HCT116 (cell line): ENCODE measurements around the gene ELP6. TPM values are rescaled to one million over a fixed set of nuclear protein-coding genes. Genes with fewer than 3 reads are reported as not detected.

Source experiments
- ATAC-seq: fragments of 200-7000 bp; cut with Tn5 transposase; 2 replicates; pipeline ENCODE4 v1.9.1; 2020; ENCODE audit warnings: mild to moderate bottlenecking, moderate library complexity
- BruUV-seq: library from RNA; stranded (reverse); fragments of 400-500 nt; replicated peaks from 2 replicates; lab custom pipeline; 2021; lab: Mats Ljungman, UMichigan
- CTCF ChIA-PET: fragments of 300-600 bp; sonication (Branson Sonifier 250); formaldehyde crosslinking; loops from one replicate; lab custom pipeline; 2021; ENCODE audit warnings: antibody characterized with exemption; lab: Charles Lee
- POLR2A ChIA-PET: fragments of 300-600, 350-600 bp; sonication (Branson Sonifier 250); formaldehyde crosslinking; loops from one replicate; lab custom pipeline; 2021; ENCODE audit warnings: antibody characterized with exemption; lab: Charles Lee
- RAD21 ChIA-PET, 2 experiments: fragments of 300-600 bp; sonication (Branson Sonifier 250); formaldehyde crosslinking; loops; one replicate each; lab custom pipeline; 2023; ENCODE audit warnings: low total read pairs in 2 of 2; ENCODE audit not compliant: uncharacterized antibody in 2 of 2, unreplicated experiment in 2 of 2, low non-redundant PET in 1 of 2; lab: Charles Lee
- DNase-seq: peaks from one replicate; pipeline ENCODE4 v3.0.0-alpha.2; 2010; ENCODE audit warnings: low read depth, low spot score
- H2AFZ ChIP-seq: fragments of 200-600 bp; shearing (Covaris generic), sonication (generic); 2 replicates; pipeline ENCODE4 v1.6.1; 2017; ENCODE audit warnings: low read depth, mixed run types, mixed read lengths, antibody characterized with exemption, low read length; ENCODE audit not compliant: poor library complexity, severe bottlenecking
- H3K27ac ChIP-seq: 2 replicates; pipeline ENCODE4 v1.5.1; 2012; ENCODE audit warnings: low read depth, low read length
- H3K27me3 ChIP-seq: fragments of 200-600 bp; sonication (generic); 2 replicates; pipeline ENCODE4 v1.6.1; 2016; ENCODE audit warnings: mixed run types, low read length, mixed read lengths; ENCODE audit not compliant: insufficient read depth
- H3K36me3 ChIP-seq, 2 experiments: fragments of 200-500 bp in 1 of 2; fragments of 200-600 bp in 1 of 2; sonication (Bioruptor generic) in 1 of 2; sonication (generic) in 1 of 2; 2 replicates each; pipeline versions ENCODE4 v1.5.1 to v1.6.1; 2014 to 2016; ENCODE audit warnings: low read length in 2 of 2, inconsistent platforms in 1 of 2, mixed read lengths in 1 of 2, mixed run types in 1 of 2; ENCODE audit not compliant: insufficient read depth in 2 of 2, control insufficient read depth in 1 of 2
- H3K4me1 ChIP-seq, 2 experiments: fragments of 200-600 bp in 1 of 2; sonication (generic) in 1 of 2; 2 replicates each; pipeline versions ENCODE4 v1.5.1 to v1.6.1; 2012 to 2017; ENCODE audit warnings: low read length in 2 of 2, inconsistent platforms in 1 of 2, mild to moderate bottlenecking in 1 of 2, mixed read lengths in 1 of 2, mixed run types in 1 of 2, moderate library complexity in 1 of 2; ENCODE audit not compliant: insufficient read depth in 2 of 2, control insufficient read depth in 1 of 2
- H3K4me2 ChIP-seq: fragments of 200-600 bp; sonication (generic); 2 replicates; pipeline ENCODE4 v1.6.1; 2017; ENCODE audit warnings: mixed run types, low read length, mixed read lengths
- H3K4me3 ChIP-seq, 2 experiments: fragments of 200-600 bp in 1 of 2; sonication (generic) in 1 of 2; replicated peaks in 1 of 2; 2 replicates each; pipeline ENCODE4 v1.5.1; 2011 to 2016; ENCODE audit warnings: low read length in 2 of 2, control low read depth in 1 of 2, low read depth in 1 of 2, mild to moderate bottlenecking in 1 of 2, mixed read lengths in 1 of 2, mixed run types in 1 of 2
- H3K79me2 ChIP-seq: fragments of 200-600 bp; sonication (generic); 2 replicates; pipeline ENCODE4 v1.6.1; 2017; ENCODE audit warnings: mild to moderate bottlenecking, mixed run types, low read length, moderate library complexity, mixed read lengths; ENCODE audit not compliant: insufficient read depth
- H3K9ac ChIP-seq: fragments of 200-600 bp; sonication (generic); 2 replicates; pipeline ENCODE4 v1.6.1; 2016; ENCODE audit warnings: low read length, mixed read lengths
- H3K9me2 ChIP-seq: fragments of 200-600 bp; sonication (generic), shearing (Covaris generic); 2 replicates; pipeline ENCODE4 v1.6.1; 2017; ENCODE audit warnings: mixed run types, mild to moderate bottlenecking, moderate library complexity; ENCODE audit not compliant: insufficient read depth
- H3K9me3 ChIP-seq, 2 experiments: fragments of 200-500 bp in 1 of 2; fragments of 200-600 bp in 1 of 2; sonication (Bioruptor generic) in 1 of 2; sonication (generic) in 1 of 2; 2 replicates each; pipeline ENCODE4 v1.6.1; 2014 to 2017; ENCODE audit warnings: low read length in 2 of 2, mixed read lengths in 2 of 2, inconsistent platforms in 1 of 2, low read depth in 1 of 2, mild to moderate bottlenecking in 1 of 2, mixed run types in 1 of 2, moderate library complexity in 1 of 2; ENCODE audit not compliant: control insufficient read depth in 1 of 2, insufficient read depth in 1 of 2
- H4K20me1 ChIP-seq: fragments of 200-600 bp; sonication (generic), shearing (Covaris generic); 2 replicates; pipeline ENCODE4 v1.6.1; 2017; ENCODE audit warnings: mixed run types, mild to moderate bottlenecking, moderate library complexity; ENCODE audit not compliant: insufficient read depth
- CBX3 ChIP-seq: IDR thresholded peaks from 2 replicates; pipeline ENCODE4 v1.6.1; 2012; ENCODE audit warnings: low read depth
- CEBPB ChIP-seq: IDR thresholded peaks from 2 replicates; pipeline ENCODE4 v1.6.1; 2012; ENCODE audit warnings: low read depth
- EGR1 ChIP-seq: IDR thresholded peaks from 2 replicates; pipeline ENCODE4 v1.6.1; 2012; ENCODE audit warnings: low read depth
- ELF1 ChIP-seq: IDR thresholded peaks from 2 replicates; pipeline ENCODE4 v1.6.1; 2012; ENCODE audit warnings: low read depth, borderline replicate concordance
- EZH2 ChIP-seq: fragments of 200-600 bp; sonication (generic); IDR thresholded peaks from 2 replicates; pipeline ENCODE4 v1.6.1; 2017; ENCODE audit warnings: antibody characterized with exemption, mixed run types
- EZH2phosphoT487 ChIP-seq: fragments of 200-600 bp; IDR thresholded peaks from 2 replicates; pipeline ENCODE4 v1.6.1; 2018; ENCODE audit warnings: antibody characterized with exemption, borderline replicate concordance
- FOSL1 ChIP-seq: IDR thresholded peaks from 2 replicates; pipeline ENCODE4 v1.6.1; 2012; ENCODE audit warnings: low read depth
- POLR2A ChIP-seq: IDR thresholded peaks from 2 replicates; pipeline ENCODE4 v1.7.0; 2011; ENCODE audit warnings: borderline replicate concordance; ENCODE audit not compliant: insufficient read depth, insufficient read length; ENCODE audit errors: extremely low read depth
- REST ChIP-seq: IDR thresholded peaks from 2 replicates; pipeline ENCODE4 v1.6.1; 2012; ENCODE audit warnings: low read depth
- SIN3A ChIP-seq: IDR thresholded peaks from 2 replicates; pipeline ENCODE4 v1.6.1; 2012; ENCODE audit warnings: low read depth
- SP1 ChIP-seq: IDR thresholded peaks from 2 replicates; pipeline ENCODE4 v1.6.1; 2012; ENCODE audit warnings: low read depth
- SRF ChIP-seq: IDR thresholded peaks from 2 replicates; pipeline ENCODE4 v1.6.1; 2012; ENCODE audit warnings: low read depth
- TCF7L2 ChIP-seq: IDR thresholded peaks from 2 replicates; pipeline ENCODE4 v1.7.0; 2011; ENCODE audit warnings: borderline replicate concordance, inconsistent platforms; ENCODE audit not compliant: insufficient read depth, insufficient read length; ENCODE audit errors: extremely low read depth
- ZFX ChIP-seq: fragments of 450-650 bp; IDR thresholded peaks from 2 replicates; pipeline ENCODE4 v1.6.1; 2017
- intact Hi-C: fragments of 100-400 bp; cut with micrococcal nuclease; formaldehyde crosslinking; loops from 2 replicates; pipeline ENCODE4 v1.10.0; 2022
- total RNA-seq: library from RNA; stranded (reverse); gene quantifications from one replicate; pipeline ENCODE4 v1.2.1, GENCODE V29; 2021; ENCODE audit not compliant: unreplicated experiment
- TF ChIP-seq, protein P1 (sequence below): IDR thresholded peaks from 2 replicates; pipeline ENCODE4 v1.6.1; 2012

The ELP6 gene
- total RNA-seq, 1 experiment from 2014 or later, result 38.8 TPM

GRCh38 chr3:47485812-47486211 lies 27.7 kb downstream of the ELP6 start:
- Histone ChIP-seq H3K4me1 (no peaks in the 10 kb centered on the region), H3K79me2 (no peaks in the 10 kb centered on the region), H3K9ac (no peak overlapping the region), H3K9me2 (no peaks in the 10 kb centered on the region), H3K4me2 (no peak overlapping the region), H3K4me3 (no peak overlapping the region), H3K9me3 (no peaks in the 10 kb centered on the region), H3K27me3 (no peaks in the 10 kb centered on the region), H2AFZ (no peak overlapping the region), H3K27ac (no peak overlapping the region), H4K20me1 (no peaks in the 10 kb centered on the region), H3K36me3 (no peaks in the 10 kb centered on the region)
- DNase-seq, result no peak
- ATAC-seq, result no peak
- ChIA-PET CTCF (no interaction called here), RAD21 (no interaction called here), POLR2A (no interaction called here)
- TF ChIP-seq, protein P1, sequence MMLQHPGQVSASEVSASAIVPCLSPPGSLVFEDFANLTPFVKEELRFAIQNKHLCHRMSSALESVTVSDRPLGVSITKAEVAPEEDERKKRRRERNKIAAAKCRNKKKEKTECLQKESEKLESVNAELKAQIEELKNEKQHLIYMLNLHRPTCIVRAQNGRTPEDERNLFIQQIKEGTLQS, result no peak
- no peak for TF ChIP-seq SP1
- intact Hi-C loops, result no loop called here
- no TSS peak for BruUV-seq

DNA sequence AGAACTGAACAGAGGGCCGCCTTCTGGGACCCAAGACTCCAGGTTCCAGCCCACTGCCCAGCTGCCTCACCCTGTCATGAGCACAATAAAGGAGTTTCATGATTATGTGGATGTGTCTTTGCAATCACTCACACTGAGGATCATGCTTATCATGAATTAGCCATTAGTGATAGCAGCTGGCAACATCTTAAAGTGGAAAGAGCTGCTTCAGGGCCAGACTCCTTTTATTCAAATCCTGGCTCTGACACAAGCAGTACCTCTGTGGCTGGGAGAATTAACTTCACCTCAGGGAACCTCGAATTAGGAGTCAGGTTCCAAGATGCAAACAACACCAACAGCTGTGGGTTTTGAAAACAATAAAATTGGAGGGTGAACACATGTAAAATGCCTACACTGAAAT lies 31.1 kb downstream of the ELP6 start:
- no peak for DNase-seq
- no peaks in the 10 kb centered on the region for H3K27me3 ChIP-seq
- no peaks in the 10 kb centered on the region for H4K20me1 ChIP-seq
- H3K9me2 ChIP-seq, result no peaks in the 10 kb centered on the region
- intact Hi-C loops, result no loop called here
- no peak for ATAC-seq
- CTCF ChIA-PET, result interaction anchor here (0.6 kb wide), 1 partner anchor 12 kb away, joined by 3 read pairs; no protein-coding TSS in a partner anchor
- no peaks in the 10 kb centered on the region for H3K36me3 ChIP-seq
- POLR2A ChIA-PET, result no interaction called here
- no peak overlapping the region for H2AFZ ChIP-seq
- H3K79me2 ChIP-seq, result no peaks in the 10 kb centered on the region
- BruUV-seq, result no TSS peak
- TF ChIP-seq FOSL1 (no peak), ZFX (no peak), EZH2 (no peak), ELF1 (no peak), CEBPB (no peak), EGR1 (no peak), SP1 (no peak), CBX3 (no peak), POLR2A (no peak), REST (no peak), TCF7L2 (no peak), EZH2phosphoT487 (no peak), SRF (no peak), SIN3A (no peak)
- TF ChIP-seq, protein P1, result no peak
- H3K9ac ChIP-seq, result no peak overlapping the region
- no peaks in the 10 kb centered on the region for H3K9me3 ChIP-seq
- no peak overlapping the region for H3K4me3 ChIP-seq
- peaks cover 0 to 7% of the 10 kb centered on the region in 2 experiments; a peak in 2 of 4 replicates for H3K4me1 ChIP-seq
- no peak overlapping the region for H3K4me2 ChIP-seq
- RAD21 ChIA-PET, result no interaction called here
- no peak overlapping the region for H3K27ac ChIP-seq
